KMS-11 (cell line): ENCODE results near the gene SLC52A3.

Experiments used
- H2AFZ ChIP-seq: fragments of 200-600 bp; sonication (generic); 2 replicates; pipeline ENCODE4 v1.6.1; 2016; ENCODE audit warnings: antibody characterized with exemption, mixed run types, low read depth
- H3K27ac ChIP-seq: fragments of 200-600 bp; sonication (generic); 2 replicates; pipeline ENCODE4 v1.6.1; 2016; ENCODE audit warnings: mild to moderate bottlenecking, mixed run types
- H3K27me3 ChIP-seq: fragments of 200-600 bp; sonication (generic); 2 replicates; pipeline ENCODE4 v1.6.1; 2017; ENCODE audit warnings: mild to moderate bottlenecking, low read depth, mixed run types, moderate library complexity; ENCODE audit not compliant: insufficient read depth
- H3K36me3 ChIP-seq: fragments of 200-600 bp; sonication (generic); 2 replicates; pipeline ENCODE4 v1.6.1; 2017; ENCODE audit warnings: mild to moderate bottlenecking, mixed run types; ENCODE audit not compliant: insufficient read depth
- H3K4me1 ChIP-seq: fragments of 200-600 bp; sonication (generic); 2 replicates; pipeline ENCODE4 v1.6.1; 2016; ENCODE audit warnings: mild to moderate bottlenecking, low read depth, mixed run types; ENCODE audit not compliant: poor library complexity, severe bottlenecking
- H3K4me2 ChIP-seq: fragments of 200-600 bp; sonication (generic); 2 replicates; pipeline ENCODE4 v1.7.0; 2016; ENCODE audit warnings: mild to moderate bottlenecking, mixed run types
- H3K4me3 ChIP-seq: fragments of 200-600 bp; sonication (generic); IDR thresholded peaks from 2 replicates; pipeline ENCODE4 v1.6.1; 2017; ENCODE audit warnings: low read depth, low read length, mixed read lengths; ENCODE audit not compliant: insufficient read depth
- H3K79me2 ChIP-seq: fragments of 200-600 bp; sonication (generic); 2 replicates; pipeline ENCODE4 v1.6.1; 2016; ENCODE audit warnings: low read depth, mixed run types; ENCODE audit not compliant: insufficient read depth
- H3K9ac ChIP-seq: fragments of 200-600 bp; sonication (generic); 2 replicates; pipeline ENCODE4 v1.6.1; 2016; ENCODE audit warnings: mild to moderate bottlenecking, mixed run types
- H4K20me1 ChIP-seq: fragments of 200-600 bp; sonication (generic); 2 replicates; pipeline ENCODE4 v1.6.1; 2016; ENCODE audit warnings: mild to moderate bottlenecking, mixed run types; ENCODE audit not compliant: insufficient read depth
- CTCF ChIP-seq: fragments of 200-600 bp; sonication (generic); conservative IDR thresholded peaks from 2 replicates; pipeline ENCODE4 v1.6.1; 2017; ENCODE audit warnings: low read depth, mild to moderate bottlenecking, antibody characterized with exemption, low read length, moderate library complexity, mixed read lengths

The SLC52A3 gene

GRCh38 chr20:741620-742019, 26.7 kb downstream of the SLC52A3 start:
- no peaks in the 10 kb centered on the region for H3K4me1 ChIP-seq
- no peaks in the 10 kb centered on the region for H3K79me2 ChIP-seq
- TF ChIP-seq CTCF: no peak
- no peak overlapping the region for H2AFZ ChIP-seq
- H3K9ac ChIP-seq: no peak overlapping the region
- H3K36me3 ChIP-seq: no peaks in the 10 kb centered on the region
- no peak overlapping the region for H3K4me3 ChIP-seq
- H4K20me1 ChIP-seq: no peaks in the 10 kb centered on the region
- no peaks in the 10 kb centered on the region for H3K27me3 ChIP-seq
- H3K4me2 ChIP-seq: no peak overlapping the region
- no peak overlapping the region for H3K27ac ChIP-seq

GRCh38 chr20:740162-740561, 28.1 kb downstream of the SLC52A3 start:
- Histone ChIP-seq H3K4me3 (no peak overlapping the region), H3K4me2 (no peak overlapping the region), H3K4me1 (no peaks in the 10 kb centered on the region), H3K36me3 (no peaks in the 10 kb centered on the region), H2AFZ (no peak overlapping the region), H3K27me3 (no peaks in the 10 kb centered on the region), H3K9ac (no peak overlapping the region), H3K79me2 (no peaks in the 10 kb centered on the region), H3K27ac (no peak overlapping the region), H4K20me1 (no peaks in the 10 kb centered on the region)
- no peak for TF ChIP-seq CTCF

GRCh38 chr20:739736-740135, 28.6 kb downstream of the SLC52A3 start:
- no peaks in the 10 kb centered on the region for H3K79me2 ChIP-seq

GRCh38 chr20:733861-734260, 34.4 kb downstream of the SLC52A3 start:
- H3K27ac ChIP-seq: no peak overlapping the region
- no peak for TF ChIP-seq CTCF
- no peak overlapping the region for H3K4me3 ChIP-seq
- H3K27me3 ChIP-seq: no peaks in the 10 kb centered on the region
- H3K4me2 ChIP-seq: no peak overlapping the region
- no peaks in the 10 kb centered on the region for H3K79me2 ChIP-seq
- no peak overlapping the region for H3K9ac ChIP-seq
- H3K4me1 ChIP-seq: no peaks in the 10 kb centered on the region
- H4K20me1 ChIP-seq: no peaks in the 10 kb centered on the region
- H3K36me3 ChIP-seq: no peaks in the 10 kb centered on the region
- H2AFZ ChIP-seq: no peak overlapping the region

More at GRCh38 chr20:739736-740135, 28.6 kb downstream of the SLC52A3 start:
- Histone ChIP-seq H3K4me3 (no peak overlapping the region), H4K20me1 (no peaks in the 10 kb centered on the region), H2AFZ (no peak overlapping the region), H3K9ac (no peak overlapping the region), H3K36me3 (no peaks in the 10 kb centered on the region), H3K27ac (no peak overlapping the region), H3K4me1 (no peaks in the 10 kb centered on the region), H3K4me2 (no peak overlapping the region), H3K27me3 (no peaks in the 10 kb centered on the region)
- no peak for TF ChIP-seq CTCF
